ENCODE data around the gene IFFO2.

Gene IFFO2

GRCh38 chr1:18936814-18937481 lies 19.5 kb downstream of the IFFO2 start:
- no peak for DNase-seq (ENCODE audit: low spot score)

DNA sequence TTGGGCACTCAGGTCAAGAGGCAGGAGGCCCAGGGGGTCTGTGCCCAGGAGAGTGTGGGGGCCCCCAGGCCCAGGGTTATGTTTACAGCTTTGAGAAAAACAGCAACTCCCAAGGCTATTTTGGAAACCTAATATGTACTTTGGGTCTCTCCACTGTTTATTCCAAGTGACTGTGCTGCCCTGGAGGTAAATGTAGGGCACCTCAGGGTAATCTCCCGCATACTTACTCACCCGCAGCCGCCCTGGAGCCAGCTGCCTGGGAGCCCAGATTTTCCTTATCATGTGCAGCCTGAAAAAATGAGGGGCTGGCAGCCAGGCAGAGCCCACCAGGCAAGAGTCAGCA lies 20.0 kb downstream of the IFFO2 start:
- no peak for DNase-seq (ENCODE audit: low spot score)

DNA sequence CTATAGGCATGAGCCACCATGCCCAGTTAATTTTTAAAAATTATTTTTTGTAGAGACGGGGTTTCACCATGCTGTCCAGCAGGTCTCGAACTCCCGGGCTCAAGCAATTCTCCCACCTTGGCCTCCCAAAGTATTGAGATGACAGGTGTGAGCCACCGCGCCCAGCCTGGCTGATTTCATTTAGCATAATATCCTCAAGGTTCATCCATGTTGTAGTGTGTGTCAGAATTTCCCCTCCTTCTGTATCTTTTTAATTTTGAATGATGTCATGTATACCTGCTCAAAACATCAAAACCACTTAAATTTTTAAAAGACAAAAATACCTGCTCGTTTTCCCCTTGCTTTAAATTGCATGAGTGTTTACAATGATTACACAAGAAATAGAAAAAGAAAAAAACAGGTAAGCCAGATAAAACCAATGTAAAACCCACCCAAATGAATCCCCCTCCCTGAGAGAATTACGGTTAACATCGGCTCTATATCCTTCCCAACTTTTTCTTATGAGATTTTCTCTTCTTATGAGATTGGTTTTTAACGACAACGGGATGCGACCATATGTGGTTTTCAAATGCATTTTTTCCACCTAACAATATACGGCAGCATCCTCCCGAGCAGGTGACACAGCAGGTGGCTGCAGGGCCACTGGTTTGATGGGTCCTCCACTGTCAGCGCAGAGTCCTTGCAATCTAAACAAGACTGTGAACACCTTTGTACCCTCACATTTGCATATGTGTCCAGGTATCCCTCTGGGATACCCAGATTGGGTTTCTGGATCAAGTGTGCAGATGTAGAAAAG lies 22.1 kb downstream of the IFFO2 start:
- DNase-seq (ENCODE audit: low spot score): no peak

DNA sequence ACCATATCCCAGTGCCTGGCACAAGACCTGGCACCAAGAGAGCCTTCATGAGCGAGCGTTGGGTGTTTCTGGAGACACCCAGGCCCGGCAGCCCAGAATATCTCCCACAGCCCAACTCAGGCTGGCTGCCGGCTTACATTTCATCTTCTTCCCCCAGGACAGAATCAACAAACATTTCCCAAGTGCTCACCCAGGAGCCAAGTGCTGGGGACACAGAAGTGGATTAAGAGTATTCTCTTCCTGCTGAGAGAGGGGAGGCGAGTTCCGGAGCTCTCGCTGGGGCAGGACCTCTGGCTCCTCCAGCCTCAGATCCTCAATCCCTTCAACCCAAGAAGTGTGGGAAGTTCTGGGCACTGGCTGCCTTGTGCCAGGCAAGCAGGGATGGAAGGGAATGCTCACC lies 23.6 kb downstream of the IFFO2 start:
- DNase-seq (ENCODE audit: low spot score): no peak

- no peak for DNase-seq (ENCODE audit: low spot score)
Measured at GRCh38 chr1:18932387-18932786, 24.1 kb downstream of the IFFO2 start.

- DNase-seq (ENCODE audit: low spot score): no peak
Measured at GRCh38 chr1:18931730-18932129, 24.7 kb downstream of the IFFO2 start.

DNA sequence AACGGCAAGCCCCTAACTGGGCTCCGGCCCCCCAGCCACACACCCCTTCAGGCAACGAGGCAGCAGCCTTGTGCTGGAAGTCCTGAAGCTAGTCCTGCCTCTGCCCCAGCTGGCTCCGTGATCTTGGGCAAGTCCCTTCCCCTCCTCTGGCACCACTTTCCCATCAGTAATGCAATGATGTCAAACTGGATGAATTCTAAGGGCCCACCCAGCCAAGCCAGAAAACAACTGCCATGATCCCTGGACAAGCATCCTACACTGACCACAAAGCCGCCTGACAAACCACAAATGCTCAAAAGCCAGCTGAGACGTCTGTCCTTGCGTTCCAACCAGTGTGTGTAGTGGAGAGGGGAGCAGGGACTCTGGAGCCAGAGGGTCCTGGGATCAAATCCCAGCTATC lies 26.8 kb downstream of the IFFO2 start:
- DNase-seq (ENCODE audit: low spot score): no peak

DNA sequence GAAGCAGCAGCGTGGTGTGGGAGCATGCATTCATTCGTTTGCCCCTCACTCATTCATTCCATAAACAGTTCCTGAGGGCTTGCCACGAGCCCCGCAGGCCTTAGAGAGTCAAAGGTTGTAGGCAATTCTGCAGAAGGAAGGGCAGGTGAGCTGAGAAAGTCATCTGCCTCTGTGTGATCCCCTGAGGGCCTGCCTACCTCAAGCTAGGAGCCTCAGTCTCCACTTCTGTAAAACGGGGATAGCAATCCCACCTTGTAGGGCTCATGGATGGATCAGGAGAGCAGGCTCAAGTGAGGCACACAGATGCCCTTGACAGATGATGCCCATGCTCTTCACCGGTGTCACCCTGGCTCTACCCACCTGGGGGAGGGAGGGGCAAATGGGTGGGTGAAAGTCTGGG lies 27.5 kb downstream of the IFFO2 start:
- DNase-seq (ENCODE audit: low spot score): no peak

DNA sequence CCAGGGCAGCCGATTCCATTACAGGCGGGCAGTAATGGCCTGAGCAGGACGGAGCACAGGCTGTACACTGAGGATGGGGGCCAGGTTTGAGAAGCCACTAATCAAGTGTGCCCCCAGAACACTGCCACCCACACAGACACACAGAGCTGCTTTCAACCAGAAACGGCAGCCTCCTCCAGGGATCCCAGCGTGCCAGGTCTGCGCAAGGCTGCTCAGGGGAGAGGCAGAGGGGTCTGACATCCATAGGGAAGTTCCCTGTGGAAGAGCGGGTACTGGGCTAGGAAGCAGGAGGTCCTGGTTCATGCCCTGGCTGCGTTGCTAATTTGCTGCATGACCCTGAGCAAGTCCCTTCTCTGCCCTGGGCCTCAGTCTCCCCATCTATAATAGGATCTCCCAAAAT lies 28.1 kb downstream of the IFFO2 start:
- no peak for DNase-seq (ENCODE audit: low spot score)

- peak; percentile 27 for DNase-seq (ENCODE audit: low spot score)
Measured at GRCh38 chr1:18927654-18928272, 28.7 kb downstream of the IFFO2 start.

DNA sequence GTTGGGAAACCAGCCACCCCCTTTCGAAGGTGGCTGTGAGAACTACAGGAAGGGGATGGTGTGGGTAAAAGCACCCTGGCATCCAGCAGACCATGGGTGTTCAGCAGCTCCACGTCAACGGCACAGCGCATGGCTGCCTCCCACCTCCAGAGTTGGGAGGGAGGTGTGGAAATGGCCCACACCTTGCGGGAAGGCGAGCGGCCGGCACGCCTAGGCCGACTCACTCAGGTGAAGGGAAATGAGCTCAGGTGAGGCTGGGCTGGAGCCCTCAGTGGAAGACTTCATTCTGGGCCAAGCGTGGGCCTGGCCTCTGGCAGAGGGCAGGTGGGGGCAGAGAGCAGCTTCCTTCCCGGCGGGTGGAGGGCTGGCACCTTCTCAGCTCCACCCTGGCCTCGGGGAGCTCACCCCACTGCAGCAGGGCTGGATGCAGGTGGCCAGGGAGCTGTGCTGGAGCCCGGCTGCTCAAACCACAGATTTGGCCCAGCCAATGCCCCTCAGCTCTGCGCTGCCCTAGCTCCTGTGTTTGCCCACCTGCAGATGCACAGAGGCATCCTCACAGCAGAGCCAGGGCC lies 29.3 kb downstream of the IFFO2 start:
- DNase-seq (ENCODE audit: low spot score): peak; percentile 40

DNA sequence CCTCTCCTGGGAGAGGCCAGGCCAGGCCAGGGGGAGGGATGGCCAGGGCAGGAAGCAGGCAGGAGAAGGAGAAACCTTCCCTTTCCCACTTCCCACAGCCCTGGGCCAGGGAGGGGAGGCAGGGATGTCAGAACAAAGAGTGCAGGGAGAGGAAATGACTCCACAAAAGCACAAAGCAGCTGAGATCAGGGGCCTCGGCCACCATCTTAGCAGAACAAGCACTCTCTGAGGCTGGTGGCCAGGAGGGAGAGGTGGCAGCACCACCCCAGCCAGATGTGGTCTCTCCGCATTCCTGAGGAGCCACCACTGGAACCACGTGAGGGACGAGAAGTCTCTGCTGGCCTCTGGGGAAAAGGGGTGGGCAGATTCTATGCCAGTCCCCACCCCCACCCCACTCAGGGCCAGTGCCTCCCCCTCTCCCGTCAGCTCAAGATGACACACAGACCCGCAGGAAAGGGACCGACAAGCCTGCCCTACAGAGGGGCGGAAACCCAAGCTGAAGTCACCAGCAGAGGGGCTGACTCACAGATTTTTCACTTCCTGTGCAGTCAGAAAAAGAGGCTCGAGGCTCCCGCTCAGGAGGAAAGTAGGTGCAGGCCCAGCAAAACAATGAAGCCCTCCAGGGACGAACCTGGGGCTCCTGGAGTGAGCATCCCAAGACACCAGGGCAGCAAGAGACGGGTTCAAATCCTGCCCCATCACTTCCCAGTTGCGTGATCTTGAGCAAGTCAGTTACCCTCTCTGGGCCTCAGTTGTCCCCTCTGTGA lies 30.0 kb downstream of the IFFO2 start:
- peak; percentile 74 for DNase-seq (ENCODE audit: low spot score)

- no peak for DNase-seq (ENCODE audit: low spot score)
Measured at GRCh38 chr1:18925279-18925678, 31.2 kb downstream of the IFFO2 start.

DNA sequence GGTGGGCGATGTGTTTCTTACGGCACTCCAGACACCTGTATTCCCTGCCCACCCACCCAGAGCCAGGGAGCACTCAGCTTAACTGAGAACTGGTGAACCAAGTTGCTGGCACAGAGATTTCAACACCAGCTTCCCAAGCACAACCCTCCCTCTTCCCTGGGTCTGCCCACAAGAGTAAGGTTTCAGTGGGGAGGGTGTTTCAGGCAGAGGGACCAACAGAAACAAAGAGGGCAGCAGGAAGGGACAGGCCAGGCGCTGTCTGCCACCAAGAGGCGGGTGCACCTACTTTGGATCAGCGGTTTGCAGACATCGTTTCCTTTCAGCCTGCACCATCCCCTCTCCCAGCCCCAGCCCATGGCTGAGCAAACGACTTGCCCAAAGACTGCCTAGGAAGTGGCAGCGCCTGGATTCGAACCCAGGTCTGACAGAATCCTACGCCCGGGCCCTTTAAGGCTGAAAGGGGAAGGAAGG lies 32.2 kb downstream of the IFFO2 start:
- no peak for DNase-seq (ENCODE audit: low spot score)

- DNase-seq (ENCODE audit: low spot score): no peak
Measured at GRCh38 chr1:18923756-18924211, 32.7 kb downstream of the IFFO2 start.

GRCh38 chr1:18922848-18923755 lies 33.4 kb downstream of the IFFO2 start:
- no peak for DNase-seq (ENCODE audit: low spot score)

DNA sequence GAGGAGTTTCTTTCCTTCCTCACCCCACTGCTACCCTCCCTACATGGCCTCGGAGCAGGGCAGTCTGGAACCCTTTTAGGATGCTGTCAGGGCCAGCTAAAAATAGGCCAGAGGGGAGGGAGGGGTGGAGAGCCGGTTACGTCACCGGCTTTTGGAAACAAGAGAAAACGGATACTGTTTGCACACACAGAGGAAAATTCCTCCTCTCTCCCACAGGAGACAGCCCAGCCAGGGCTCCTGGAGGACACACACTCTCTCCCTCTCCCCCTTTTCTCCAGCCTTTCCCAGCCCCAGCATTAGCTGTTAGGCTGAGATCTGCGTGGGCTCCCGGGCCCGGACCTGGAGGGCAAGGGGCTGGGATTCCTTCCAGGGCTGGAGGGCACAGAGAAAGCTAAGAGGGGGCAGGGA lies 34.2 kb downstream of the IFFO2 start:
- DNase-seq (ENCODE audit: low spot score): no peak

DNA sequence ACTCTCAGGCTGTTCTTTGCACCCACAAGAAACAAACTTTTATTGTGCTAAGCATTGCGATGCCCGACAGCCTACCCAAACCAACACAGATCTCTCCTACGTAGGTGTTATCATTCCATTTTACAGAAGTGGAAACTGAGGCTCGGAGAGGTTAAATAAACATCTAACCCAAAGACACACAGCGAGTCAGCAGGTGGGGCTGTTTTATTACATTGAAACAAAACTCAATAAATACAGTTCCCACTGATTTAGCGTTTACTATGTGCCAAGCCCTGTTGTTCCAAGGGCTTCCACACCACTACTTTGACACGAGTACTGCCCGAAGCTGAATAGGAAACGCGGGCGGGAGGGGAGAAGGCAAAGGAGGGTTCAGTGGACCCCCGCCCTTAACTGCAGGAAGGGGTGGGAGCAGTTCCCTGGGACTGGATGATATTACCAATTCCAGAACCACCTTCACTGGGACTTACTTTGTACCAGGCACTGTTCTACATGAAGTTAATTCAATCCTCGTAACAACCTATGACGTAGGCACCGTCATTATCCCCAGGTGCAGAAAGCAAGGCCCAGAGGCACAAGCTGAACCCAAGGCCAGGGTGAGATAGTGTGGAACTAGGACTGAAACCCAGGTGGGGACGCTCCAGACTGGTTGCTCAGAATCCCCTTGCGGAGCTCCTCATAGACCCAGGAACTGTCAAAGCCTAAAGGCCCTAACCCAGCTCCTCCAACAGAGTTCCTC lies 34.8 kb downstream of the IFFO2 start:
- no peak for DNase-seq (ENCODE audit: low spot score)

- no peak for DNase-seq (ENCODE audit: low spot score)
Measured at GRCh38 chr1:18920931-18921330, 35.5 kb downstream of the IFFO2 start.

DNA sequence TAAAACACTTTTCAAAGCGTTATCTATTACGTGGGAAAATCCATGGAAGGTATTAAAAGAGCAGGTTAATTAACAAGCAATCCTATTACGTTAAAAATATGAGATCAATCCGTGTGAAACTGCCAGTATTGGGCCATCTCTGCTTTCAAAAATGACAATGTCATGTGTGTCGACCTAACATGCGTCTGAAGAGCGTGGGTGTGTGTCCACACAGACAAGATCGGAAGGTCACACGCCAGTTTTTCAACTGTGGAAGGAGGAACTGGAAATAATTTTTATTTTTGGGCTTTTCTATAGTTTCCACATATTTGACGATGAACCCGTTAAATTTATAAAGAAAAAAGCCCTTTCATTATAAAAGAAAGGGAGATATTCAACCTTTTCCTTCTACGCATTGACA lies 36.5 kb downstream of the IFFO2 start:
- no peak for DNase-seq (ENCODE audit: low spot score)
